A204.1 (cell line): Measurements from ENCODE around the gene KRT80.

Experiments used
- FAIRE-seq: peaks from 2 replicates; lab custom pipeline; 2012; peaks lifted over from hg19 to GRCh38; lab: Jason Lieb, UNC

KRT80 gene

GRCh38 chr12:52197371-52198231, 5.8 kb upstream of the KRT80 start:
- FAIRE-seq: no peak

GRCh38 chr12:52195065-52195730, 3.4 kb upstream of the KRT80 start:
- no peak for FAIRE-seq

- FAIRE-seq: no peak
These were observed 2.2 kb upstream of the KRT80 start for GRCh38 chr12:52193991-52194390.

- FAIRE-seq: no peak
These were observed 1.7 kb upstream of the KRT80 start for GRCh38 chr12:52193532-52193931.

GRCh38 chr12:52190860-52191729, 719 bp downstream of the KRT80 start:
- no peak for FAIRE-seq

- FAIRE-seq: no peak
These were observed 2.2 kb downstream of the KRT80 start for GRCh38 chr12:52189376-52190174.

GRCh38 chr12:52188658-52189057, 3.2 kb downstream of the KRT80 start:
- FAIRE-seq: no peak

- no peak for FAIRE-seq
These were observed 4.2 kb downstream of the KRT80 start for GRCh38 chr12:52187640-52188039.

- FAIRE-seq: no peak
These were observed 4.6 kb downstream of the KRT80 start for GRCh38 chr12:52187206-52187605.

- no peak for FAIRE-seq
These were observed 5.5 kb downstream of the KRT80 start for GRCh38 chr12:52186118-52186840.

- no peak for FAIRE-seq
These were observed 6.3 kb downstream of the KRT80 start for GRCh38 chr12:52185400-52185967.

GRCh38 chr12:52184813-52185212, 7.0 kb downstream of the KRT80 start:
- FAIRE-seq: no peak

- no peak for FAIRE-seq
These were observed 7.8 kb downstream of the KRT80 start for GRCh38 chr12:52183971-52184370.

- FAIRE-seq: no peak
These were observed 8.3 kb downstream of the KRT80 start for GRCh38 chr12:52183544-52183910.

GRCh38 chr12:52182898-52183543, 8.8 kb downstream of the KRT80 start:
- no peak for FAIRE-seq

GRCh38 chr12:52182384-52182783, 9.4 kb downstream of the KRT80 start:
- no peak for FAIRE-seq

- FAIRE-seq: no peak
These were observed 10.1 kb downstream of the KRT80 start for GRCh38 chr12:52181746-52182145.

GRCh38 chr12:52180971-52181628, 10.7 kb downstream of the KRT80 start:
- FAIRE-seq: no peak

GRCh38 chr12:52179396-52179973, 12.3 kb downstream of the KRT80 start:
- FAIRE-seq: no peak
